SH-SY5Y (cell line): Measurements from ENCODE around the gene NDUFS7.

ENCODE experiments used
- GATA2 ChIP-seq: IDR thresholded peaks from 2 replicates; pipeline ENCODE4 v1.6.1; 2011; ENCODE audit warnings: mild to moderate bottlenecking, low read depth, low read length
- GATA3 ChIP-seq: IDR thresholded peaks from 2 replicates; pipeline ENCODE4 v1.6.1; 2011; ENCODE audit warnings: low read depth, mild to moderate bottlenecking, low read length, moderate library complexity

DNA sequence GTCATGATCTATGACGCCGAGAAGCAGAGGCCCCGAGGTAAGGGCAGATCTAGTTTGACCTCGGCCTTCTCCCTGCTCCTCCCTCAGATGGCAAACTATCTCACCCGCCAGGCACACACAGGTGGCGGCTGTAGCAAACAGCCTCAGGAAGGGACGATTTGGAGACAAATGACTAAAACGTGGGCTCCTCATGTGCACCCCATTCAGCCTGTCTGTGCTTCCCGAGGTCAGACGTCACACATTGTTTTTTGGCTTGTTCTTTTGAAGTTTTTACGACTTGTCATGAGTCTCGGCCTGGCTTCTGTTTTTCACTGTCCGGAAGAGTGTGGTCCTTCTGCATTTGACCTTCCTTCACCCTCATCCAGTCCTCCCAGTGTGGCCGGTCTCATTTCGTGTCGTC, 38.7 kb downstream of the NDUFS7 start:
- TF ChIP-seq GATA2 (no peak), GATA3 (no peak)
